OCI-M1 (cell line): ENCODE measurements around the gene HOXA6.

ENCODE experiments used
- DNase-seq: peaks from one replicate; lab custom pipeline; 2025; lab: John Stamatoyannopoulos, UW

Gene HOXA6

GRCh38 chr7:27107391-27108381 lies 39.9 kb downstream of the HOXA6 start:
- no peak for DNase-seq

- DNase-seq, result no peak
Observed at GRCh38 chr7:27106901-27107240, 40.7 kb downstream of the HOXA6 start.

- no peak for DNase-seq
Observed at GRCh38 chr7:27106181-27106900, 41.2 kb downstream of the HOXA6 start.

- no peak for DNase-seq
Observed at GRCh38 chr7:27105301-27106031, 42.1 kb downstream of the HOXA6 start.

- DNase-seq, result no peak
Observed at GRCh38 chr7:27104341-27105058, 43.1 kb downstream of the HOXA6 start.

GRCh38 chr7:27103489-27104226 lies 43.9 kb downstream of the HOXA6 start:
- no peak for DNase-seq

- DNase-seq, result no peak
Observed at GRCh38 chr7:27102581-27103442, 44.8 kb downstream of the HOXA6 start, which contains the start of gene HOXA2. Gene HOXA2, minus strand, starts transcription at chr7:27102683. Its CDS starts 183 bp downstream, at chr7:27102500.

GRCh38 chr7:27101957-27102580 lies 45.5 kb downstream of the HOXA6 start:
- no peak for DNase-seq

- no peak for DNase-seq
Observed at GRCh38 chr7:27101171-27101956, 46.2 kb downstream of the HOXA6 start.

GRCh38 chr7:27100694-27101170 lies 46.8 kb downstream of the HOXA6 start:
- no peak for DNase-seq

- no peak for DNase-seq
Observed at GRCh38 chr7:27099453-27100370, 47.9 kb downstream of the HOXA6 start.

- DNase-seq, result no peak
Observed at GRCh38 chr7:27098578-27099451, 48.8 kb downstream of the HOXA6 start.

- no peak for DNase-seq
Observed at GRCh38 chr7:27097686-27098577, 49.6 kb downstream of the HOXA6 start.

- DNase-seq, result peak; percentile 34
Observed at GRCh38 chr7:27096768-27097514, 50.6 kb downstream of the HOXA6 start.
